Upper lobe of right lung (tissue), 1 donor: ENCODE results near the gene EIF5. TPM values are rescaled to one million over a fixed set of nuclear protein-coding genes. Genes with fewer than 3 reads are reported as not detected.
A peak's percentile ranks its signal among the peaks of the same experiment; 100 is the strongest.

ENCODE experiments used
- ATAC-seq: fragments of 200-7000 bp; cut with Tn5 transposase; one replicate; pipeline ENCODE4 v1.9.1; 2020; ENCODE audit warnings: mild to moderate bottlenecking, moderate library complexity
- DNase-seq: peaks from one replicate; pipeline ENCODE4 v3.0.0-alpha.2; 2020
- H3K27ac ChIP-seq: fragments of 200-600 bp; one replicate; pipeline ENCODE4 v1.8.0; 2022
- H3K27me3 ChIP-seq: fragments of 200-600 bp; one replicate; pipeline ENCODE4 v1.8.0; 2022; ENCODE audit warnings: mild to moderate bottlenecking
- H3K36me3 ChIP-seq: fragments of 200-600 bp; one replicate; pipeline ENCODE4 v1.8.0; 2022
- H3K4me1 ChIP-seq: fragments of 200-600 bp; one replicate; pipeline ENCODE4 v1.8.0; 2022
- H3K4me3 ChIP-seq: fragments of 200-600 bp; one replicate; pipeline ENCODE4 v1.8.0; 2022; ENCODE audit warnings: mild to moderate bottlenecking
- H3K9me3 ChIP-seq: fragments of 200-600 bp; one replicate; pipeline ENCODE4 v1.8.0; 2022
- intact Hi-C: fragments of 100-400 bp; cut with DNase I; formaldehyde crosslinking; loops from one replicate; pipeline ENCODE4 v1.11.0; 2022
- long read RNA-seq: library from polyadenylated mRNA; unstranded; transcript quantifications from one replicate; pipeline ENCODE4 v2.0.0, GENCODE V29; 2021
- total RNA-seq: library from RNA; stranded (reverse); fragmentation: NEBNext Ultra II Directional; extraction: Animal tissue kit (Norgen Biotek cat#: 25700); gene quantifications from one replicate; pipeline ENCODE4 v1.2.1, GENCODE V29; 2021
- TF ChIP-seq, protein P1 (sequence below): fragments of 200-600 bp; IDR thresholded peaks from one replicate; pipeline ENCODE4 v1.8.0; 2022; ENCODE audit warnings: antibody characterized with exemption
- donor health status: DM: no; HTN: yes; CAD: no; lungs with severe emphysema.

EIF5 gene
- total RNA-seq: 245 TPM
- long read RNA-seq, full-length matches to known transcripts: 390 of 525 reads
- long read RNA-seq, partial matches to known transcripts: 81 of 525 reads
- long read RNA-seq, other reads (novel, unspliced or antisense): 54 of 525 reads

DNA sequence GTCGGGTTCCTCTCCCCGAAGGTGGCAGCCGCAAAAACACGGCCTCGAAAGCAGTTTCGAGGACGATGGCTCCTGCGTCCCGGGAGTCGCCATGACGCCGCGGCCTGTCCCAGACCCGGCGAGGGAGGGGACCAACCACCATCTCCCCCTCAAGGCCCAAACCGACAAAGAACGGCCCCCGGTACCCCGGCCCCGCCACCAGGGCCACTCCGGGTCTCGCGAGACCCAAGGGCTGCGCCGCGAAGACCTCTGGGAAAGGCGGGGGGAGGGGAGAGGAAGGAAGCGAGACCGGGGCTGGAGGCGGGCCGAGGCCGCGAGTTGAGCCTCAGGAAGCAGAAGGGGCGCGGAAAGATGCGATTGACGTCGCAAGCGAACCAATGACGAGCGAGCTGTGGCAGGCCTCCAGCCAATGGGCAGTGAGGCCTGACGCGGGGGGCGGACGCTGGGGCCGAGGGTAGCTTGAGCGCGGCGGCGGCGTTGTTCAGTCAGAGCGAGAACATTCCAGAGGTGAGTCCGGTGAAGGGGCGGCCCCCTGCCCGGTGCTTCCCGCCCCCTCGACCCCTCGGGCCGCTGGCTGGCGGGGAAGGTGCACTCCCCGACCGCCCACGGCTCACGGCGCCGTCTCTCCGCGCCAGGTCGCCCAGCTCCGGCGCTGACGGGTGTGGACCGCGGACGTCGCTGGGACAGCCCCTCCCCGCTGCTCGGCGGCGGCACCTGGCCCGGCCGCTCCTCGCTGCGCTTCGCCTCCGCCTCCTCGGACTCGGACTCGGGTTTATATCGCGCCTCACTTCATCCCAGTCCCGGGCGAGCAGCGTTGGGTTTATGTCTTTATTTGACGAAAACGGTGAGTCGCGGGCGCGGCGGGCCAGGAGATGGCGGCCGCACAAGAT is at the start of gene EIF5:
EIF5 (plus strand) TSS at position 484 of the 890 bp plus-strand sequence. CDS start 1,624 bp downstream, outside the sequence.
- H3K9me3 ChIP-seq: no peaks in the 10 kb centered on the region
- DNase-seq (peak; percentile 99), ATAC-seq (peak; percentile 94)
- H3K36me3 ChIP-seq: peaks cover 39% of the 10 kb centered on the region
- TF ChIP-seq, protein P1, sequence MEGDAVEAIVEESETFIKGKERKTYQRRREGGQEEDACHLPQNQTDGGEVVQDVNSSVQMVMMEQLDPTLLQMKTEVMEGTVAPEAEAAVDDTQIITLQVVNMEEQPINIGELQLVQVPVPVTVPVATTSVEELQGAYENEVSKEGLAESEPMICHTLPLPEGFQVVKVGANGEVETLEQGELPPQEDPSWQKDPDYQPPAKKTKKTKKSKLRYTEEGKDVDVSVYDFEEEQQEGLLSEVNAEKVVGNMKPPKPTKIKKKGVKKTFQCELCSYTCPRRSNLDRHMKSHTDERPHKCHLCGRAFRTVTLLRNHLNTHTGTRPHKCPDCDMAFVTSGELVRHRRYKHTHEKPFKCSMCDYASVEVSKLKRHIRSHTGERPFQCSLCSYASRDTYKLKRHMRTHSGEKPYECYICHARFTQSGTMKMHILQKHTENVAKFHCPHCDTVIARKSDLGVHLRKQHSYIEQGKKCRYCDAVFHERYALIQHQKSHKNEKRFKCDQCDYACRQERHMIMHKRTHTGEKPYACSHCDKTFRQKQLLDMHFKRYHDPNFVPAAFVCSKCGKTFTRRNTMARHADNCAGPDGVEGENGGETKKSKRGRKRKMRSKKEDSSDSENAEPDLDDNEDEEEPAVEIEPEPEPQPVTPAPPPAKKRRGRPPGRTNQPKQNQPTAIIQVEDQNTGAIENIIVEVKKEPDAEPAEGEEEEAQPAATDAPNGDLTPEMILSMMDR: no peak
- H3K27ac ChIP-seq: peak within 1 kb of the TSS; percentile 100
- intact Hi-C loops: no loop called here
- H3K4me1 ChIP-seq: peaks cover 27% of the 10 kb centered on the region
- no peaks in the 10 kb centered on the region for H3K27me3 ChIP-seq
- peak within 1 kb of the TSS; percentile 96 for H3K4me3 ChIP-seq

DNA sequence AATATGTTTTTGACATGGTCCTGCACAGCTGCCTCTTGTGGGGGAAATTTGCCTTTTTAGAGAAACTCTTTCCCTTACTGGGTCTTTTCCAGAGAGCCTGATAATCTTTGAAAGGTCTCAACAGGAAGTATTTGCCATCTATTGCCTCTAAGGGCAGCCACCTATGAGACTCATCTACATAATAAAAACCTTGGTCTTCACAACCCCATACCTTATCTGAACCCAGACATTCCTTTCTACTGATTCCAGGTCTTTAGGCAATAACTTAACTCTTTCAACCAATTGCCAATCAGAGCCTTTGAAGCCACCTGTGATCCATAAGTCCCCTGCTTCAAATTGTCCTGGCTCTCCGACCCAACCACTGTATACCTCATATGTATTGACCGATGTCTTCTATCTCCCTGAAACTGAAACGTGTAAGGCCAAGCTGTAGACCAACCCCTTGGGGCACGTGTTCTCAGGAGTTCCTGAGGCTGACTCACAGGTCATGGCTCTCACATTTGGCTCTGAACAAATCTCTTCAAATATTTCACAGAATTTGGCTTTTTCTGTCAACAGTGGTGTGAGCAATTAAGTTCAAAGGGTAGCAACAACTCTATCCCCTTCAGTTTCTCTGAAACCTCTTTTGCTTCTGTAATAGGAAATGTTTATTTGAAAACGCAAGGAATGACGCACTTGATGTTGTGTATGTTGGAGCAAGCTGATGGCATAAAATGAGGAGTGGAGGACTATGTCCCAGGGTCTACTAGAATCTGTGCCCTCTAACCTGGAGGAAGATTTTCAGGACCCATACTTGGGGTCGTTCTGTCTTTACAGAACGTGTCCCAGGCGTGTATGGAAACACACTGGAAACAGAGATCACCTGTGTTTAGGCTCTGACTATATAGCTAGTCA is 49.2 kb upstream of the EIF5 start:
- DNase-seq (no peak), ATAC-seq (no peak)
- Histone ChIP-seq H3K27ac (no peak overlapping the region), H3K27me3 (peaks cover 15% of the 10 kb centered on the region), H3K4me1 (peaks cover 2% of the 10 kb centered on the region), H3K9me3 (no peaks in the 10 kb centered on the region), H3K36me3 (no peaks in the 10 kb centered on the region), H3K4me3 (no peak overlapping the region)
- intact Hi-C loops: loop anchor here (10.0 kb wide), 1 partner anchor 200 kb away; the partner anchor contains the start of gene LBHD2
- TF ChIP-seq, protein P1: no peak

DNA sequence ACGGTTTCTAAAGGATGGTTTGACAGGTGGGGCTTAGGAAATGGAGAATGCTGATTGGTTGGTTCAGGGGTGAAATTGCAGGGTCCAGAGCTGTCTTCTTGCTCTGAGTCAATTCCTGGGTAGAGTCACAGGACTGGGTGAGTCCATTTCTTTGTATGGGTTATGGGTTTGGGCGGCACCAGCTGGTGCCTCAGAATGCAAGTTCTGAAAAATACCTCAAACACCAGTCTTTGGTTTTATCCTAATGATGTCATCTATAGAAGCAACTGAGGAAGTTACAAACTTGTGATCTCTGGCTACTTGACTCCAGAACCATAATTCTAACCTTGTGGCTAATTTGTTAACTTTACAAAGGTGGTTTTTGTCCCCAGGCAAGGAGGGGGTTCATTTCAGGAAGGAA is 47.6 kb upstream of the EIF5 start:
- H3K9me3 ChIP-seq: no peaks in the 10 kb centered on the region
- ATAC-seq (no peak), DNase-seq (no peak)
- intact Hi-C loops: loop anchor here (10.0 kb wide), 1 partner anchor 202 kb away; the partner anchor contains the start of gene LBHD2
- H3K4me1 ChIP-seq: no peaks in the 10 kb centered on the region
- TF ChIP-seq, protein P1: no peak
- peaks cover 14% of the 10 kb centered on the region for H3K27me3 ChIP-seq
- H3K27ac ChIP-seq: no peak overlapping the region
- H3K36me3 ChIP-seq: no peaks in the 10 kb centered on the region
- no peak overlapping the region for H3K4me3 ChIP-seq

DNA sequence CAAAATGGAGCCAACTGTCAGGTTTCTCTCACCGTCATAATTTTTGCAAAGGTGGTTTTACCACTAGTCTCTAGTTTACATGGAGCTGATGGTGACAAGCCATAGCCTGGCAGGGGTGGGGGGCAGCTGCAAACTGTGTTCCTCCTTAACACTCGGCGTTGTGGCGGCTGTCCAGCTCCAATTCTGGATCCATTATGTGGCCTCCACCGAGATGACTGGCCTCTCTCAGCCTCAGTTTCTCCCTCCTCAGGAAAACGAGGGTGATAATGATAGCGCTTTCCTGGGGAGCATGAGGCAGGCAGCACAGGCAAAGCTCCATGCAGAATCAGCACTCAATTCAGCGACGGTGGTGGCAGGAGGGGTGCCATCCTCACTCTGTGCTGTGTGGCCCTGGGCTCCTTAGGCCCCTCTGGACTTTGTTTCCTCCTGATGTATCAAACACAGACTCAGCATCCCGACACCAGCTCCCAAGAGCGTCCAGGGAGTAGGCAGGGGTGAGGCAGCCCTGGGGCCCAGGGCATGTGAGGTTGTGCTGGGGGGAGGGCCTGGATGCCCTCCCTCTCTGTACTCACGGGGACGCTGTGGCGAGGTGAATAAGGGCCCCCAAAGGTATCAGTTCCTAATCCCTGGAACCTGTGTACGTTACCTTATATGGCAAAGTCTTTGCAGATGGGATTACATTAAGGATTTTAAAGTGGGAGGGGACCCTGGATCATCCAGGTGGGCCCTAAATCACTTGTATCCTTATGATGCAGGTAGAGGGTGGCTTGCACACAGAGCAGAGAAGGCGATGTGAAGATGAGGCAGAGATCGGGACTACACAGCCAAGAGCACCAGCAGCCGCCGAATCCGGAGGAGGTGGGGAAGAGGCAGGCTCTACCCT is 46.8 kb upstream of the EIF5 start:
- Histone ChIP-seq H3K27me3 (peaks cover 14% of the 10 kb centered on the region), H3K4me1 (no peaks in the 10 kb centered on the region), H3K9me3 (no peaks in the 10 kb centered on the region), H3K36me3 (no peaks in the 10 kb centered on the region), H3K27ac (no peak overlapping the region), H3K4me3 (no peak overlapping the region)
- intact Hi-C loops: loop anchor here (10.0 kb wide), 1 partner anchor 202 kb away; the partner anchor contains the start of gene LBHD2
- ATAC-seq (no peak), DNase-seq (no peak)
- TF ChIP-seq, protein P1: no peak
